Hepatocyte (in vitro differentiated cells): ENCODE data around the gene ACP1.

Source experiments
- EZH2 ChIP-seq: fragments of 200-600 bp; sonication (generic); IDR thresholded peaks from 2 replicates; pipeline ENCODE4 v1.6.1; 2016; ENCODE audit warnings: antibody characterized with exemption, mild to moderate bottlenecking, borderline replicate concordance
- TF ChIP-seq, protein P1 (sequence below): fragments of 200-600 bp; sonication (generic); IDR thresholded peaks from 2 replicates; pipeline ENCODE4 v1.5.1; 2016; ENCODE audit warnings: antibody characterized with exemption, mild to moderate bottlenecking; ENCODE audit not compliant: poor library complexity

DNA sequence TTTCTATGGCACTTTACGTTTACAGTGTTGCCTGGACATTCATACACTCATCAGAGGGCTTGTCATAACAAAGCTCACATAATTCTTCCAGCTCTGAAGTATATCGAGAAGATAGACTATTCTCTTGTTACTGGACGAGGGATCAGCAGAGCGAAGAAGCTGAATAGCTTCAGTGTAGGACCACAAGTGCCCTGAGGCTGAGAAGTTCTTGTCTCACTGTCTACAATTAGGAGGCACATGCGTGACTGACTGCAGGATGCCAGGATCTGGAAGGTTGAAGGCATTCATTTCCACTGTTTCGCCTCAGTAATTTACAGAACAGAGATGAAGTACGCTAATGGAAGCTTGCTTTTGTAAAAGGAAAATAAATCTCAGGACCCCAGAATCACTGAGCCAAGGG, 10.5 kb upstream of the ACP1 start:
- TF ChIP-seq, protein P1, sequence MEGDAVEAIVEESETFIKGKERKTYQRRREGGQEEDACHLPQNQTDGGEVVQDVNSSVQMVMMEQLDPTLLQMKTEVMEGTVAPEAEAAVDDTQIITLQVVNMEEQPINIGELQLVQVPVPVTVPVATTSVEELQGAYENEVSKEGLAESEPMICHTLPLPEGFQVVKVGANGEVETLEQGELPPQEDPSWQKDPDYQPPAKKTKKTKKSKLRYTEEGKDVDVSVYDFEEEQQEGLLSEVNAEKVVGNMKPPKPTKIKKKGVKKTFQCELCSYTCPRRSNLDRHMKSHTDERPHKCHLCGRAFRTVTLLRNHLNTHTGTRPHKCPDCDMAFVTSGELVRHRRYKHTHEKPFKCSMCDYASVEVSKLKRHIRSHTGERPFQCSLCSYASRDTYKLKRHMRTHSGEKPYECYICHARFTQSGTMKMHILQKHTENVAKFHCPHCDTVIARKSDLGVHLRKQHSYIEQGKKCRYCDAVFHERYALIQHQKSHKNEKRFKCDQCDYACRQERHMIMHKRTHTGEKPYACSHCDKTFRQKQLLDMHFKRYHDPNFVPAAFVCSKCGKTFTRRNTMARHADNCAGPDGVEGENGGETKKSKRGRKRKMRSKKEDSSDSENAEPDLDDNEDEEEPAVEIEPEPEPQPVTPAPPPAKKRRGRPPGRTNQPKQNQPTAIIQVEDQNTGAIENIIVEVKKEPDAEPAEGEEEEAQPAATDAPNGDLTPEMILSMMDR, result no peak
- no peak for TF ChIP-seq EZH2
